GM12891 (cell line): ENCODE measurements around the gene ZNHIT2.
A peak's percentile ranks its signal among the peaks of the same experiment; 100 is the strongest.

Source experiments
- DNase-seq: peaks from one replicate; pipeline ENCODE4 v3.0.0; 2011; ENCODE audit warnings: low spot score; ENCODE audit not compliant: insufficient read length
- FAIRE-seq: peaks from 2 replicates; lab custom pipeline; 2011; peaks lifted over from hg19 to GRCh38; lab: Jason Lieb, UNC
- PAX5 ChIP-seq: IDR thresholded peaks from 2 replicates; pipeline ENCODE4 v1.6.1; 2011; ENCODE audit warnings: low read length, moderate library complexity, mild to moderate bottlenecking; ENCODE audit not compliant: insufficient read depth, severe bottlenecking
- POLR2A ChIP-seq: IDR thresholded peaks from 2 replicates; pipeline ENCODE4 v1.6.1; 2011; ENCODE audit warnings: low read depth, low read length, control low read depth
- POLR2AphosphoS5 ChIP-seq: IDR thresholded peaks from 2 replicates; pipeline ENCODE4 v1.6.1; 2011; ENCODE audit warnings: low read depth, low read length, control low read depth
- POU2F2 ChIP-seq: IDR thresholded peaks from 2 replicates; pipeline ENCODE4 v1.6.1; 2011; ENCODE audit warnings: low read depth, mild to moderate bottlenecking, control low read depth, low read length, moderate library complexity
- SPI1 ChIP-seq: IDR thresholded peaks from 2 replicates; pipeline ENCODE4 v1.6.1; 2011; ENCODE audit warnings: low read depth, low read length, control low read depth
- TAF1 ChIP-seq: IDR thresholded peaks from 2 replicates; pipeline ENCODE4 v1.6.1; 2011; ENCODE audit warnings: low read depth, low read length, control low read depth

ZNHIT2 gene

GRCh38 chr11:65089621-65090020, 27.9 kb downstream of the ZNHIT2 start:
- no peak for TF ChIP-seq SPI1
- no peak for TF ChIP-seq POLR2A
- TF ChIP-seq POU2F2: no peak
- no peak for TF ChIP-seq POLR2AphosphoS5
- no peak for TF ChIP-seq PAX5
- no peak for TF ChIP-seq TAF1
- no peak for FAIRE-seq
- DNase-seq: no peak

- DNase-seq (no peak), FAIRE-seq (no peak)
- TF ChIP-seq POLR2A (no peak), POLR2AphosphoS5 (no peak), TAF1 (no peak), PAX5 (no peak), POU2F2 (no peak)
Measured at GRCh38 chr11:65087827-65088226, 29.7 kb downstream of the ZNHIT2 start.

GRCh38 chr11:65087216-65087615, 30.3 kb downstream of the ZNHIT2 start:
- FAIRE-seq (no peak), DNase-seq (no peak)
- TF ChIP-seq POLR2A: no peak
- no peak for TF ChIP-seq POLR2AphosphoS5
- TF ChIP-seq SPI1: no peak
- no peak for TF ChIP-seq TAF1
- TF ChIP-seq PAX5: no peak

- DNase-seq: no peak
- TF ChIP-seq POLR2AphosphoS5 (no peak), PAX5 (no peak), POLR2A (no peak), POU2F2 (no peak)
- no peak for FAIRE-seq
Measured at GRCh38 chr11:65086809-65087208, 30.7 kb downstream of the ZNHIT2 start.

- FAIRE-seq: peak; percentile 5
- no peak for DNase-seq
- TF ChIP-seq TAF1 (no peak), POLR2AphosphoS5 (no peak), POU2F2 (no peak), PAX5 (no peak), POLR2A (no peak), SPI1 (no peak)
Measured at GRCh38 chr11:65085446-65085845, 32.1 kb downstream of the ZNHIT2 start.

- DNase-seq: no peak
- FAIRE-seq: peak; percentile 68
- TF ChIP-seq POLR2A (no peak), POLR2AphosphoS5 (no peak), PAX5 (no peak), SPI1 (no peak), TAF1 (no peak), POU2F2 (no peak)
Measured at GRCh38 chr11:65084598-65085375, 32.7 kb downstream of the ZNHIT2 start.

GRCh38 chr11:65083834-65084597, 33.5 kb downstream of the ZNHIT2 start, which contains the start of the genes CDCA5 and ZFPL1:
Gene CDCA5, minus strand, starts transcription at chr11:65084040. Its CDS starts 62 bp downstream, at chr11:65083978.
Gene ZFPL1, plus strand, starts transcription at chr11:65084222. Its CDS starts 477 bp downstream, at chr11:65084699.
- FAIRE-seq: peak; percentile 99

GRCh38 chr11:65083134-65083833, 34.2 kb downstream of the ZNHIT2 start:
- TF ChIP-seq PAX5: no peak
- TF ChIP-seq POU2F2: no peak
- no peak for TF ChIP-seq POLR2A
- no peak for TF ChIP-seq TAF1
- TF ChIP-seq POLR2AphosphoS5: no peak
- no peak for TF ChIP-seq SPI1
- DNase-seq: no peak
- FAIRE-seq: peak; percentile 20

More at GRCh38 chr11:65083834-65084597, 33.5 kb downstream of the ZNHIT2 start, which contains the start of the genes CDCA5 and ZFPL1:
- TF ChIP-seq TAF1 (peak; percentile 48), POLR2A (peak; percentile 69; the same call in 1 of the 2 replicates), POLR2AphosphoS5 (peak; percentile 85), PAX5 (no peak), SPI1 (no peak), POU2F2 (peak; percentile 58)
- DNase-seq: peak; percentile 98

GRCh38 chr11:65078786-65079342, 38.6 kb downstream of the ZNHIT2 start:
- FAIRE-seq: no peak
- DNase-seq: no peak
- TF ChIP-seq POU2F2 (no peak), POLR2A (no peak), POLR2AphosphoS5 (no peak), TAF1 (no peak), SPI1 (no peak), PAX5 (no peak)
